ENCODE measurements around the gene RBM38.

Gene RBM38

DNA sequence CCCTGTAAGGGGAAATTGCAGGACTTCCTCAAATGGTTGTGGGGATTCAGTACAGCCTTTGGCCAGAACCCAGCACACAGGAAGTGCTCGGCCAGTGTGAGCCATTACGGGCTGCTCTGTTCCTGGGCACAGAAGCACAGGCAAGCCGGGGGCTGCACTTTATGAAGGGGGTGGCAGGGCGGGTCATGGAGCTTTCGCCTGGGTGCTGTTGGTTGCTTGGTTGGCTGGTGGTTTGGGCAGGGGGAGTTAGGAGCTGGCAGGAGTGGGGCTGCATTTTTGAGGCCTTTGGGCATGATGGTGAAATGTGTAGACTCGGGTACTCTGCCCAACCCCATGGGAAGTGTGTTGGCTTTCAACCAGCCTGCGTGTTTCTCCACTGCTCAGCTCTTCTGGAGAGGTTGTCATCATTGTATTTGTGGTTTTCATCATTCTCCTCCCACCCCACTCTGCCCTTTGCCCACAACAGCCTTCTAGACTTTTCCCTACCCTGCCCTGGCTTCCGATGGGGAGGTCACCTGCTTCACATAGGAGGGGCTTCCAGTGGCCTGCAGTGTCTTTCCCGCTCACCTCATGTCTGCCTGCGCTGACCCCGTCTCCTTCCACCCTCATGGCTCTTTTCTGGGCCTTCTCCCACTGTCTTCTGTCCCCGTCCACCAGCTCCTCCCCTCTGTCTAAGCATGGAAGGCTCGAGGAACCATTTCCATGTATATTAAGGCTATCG lies 16.1 kb upstream of the RBM38 start:
- no peak overlapping the region for H3K4me3 ChIP-seq (ENCODE audit: low read depth, low read length)
- no peak for DNase-seq (ENCODE audit: low read depth)
- no peak for TF ChIP-seq CTCF (IDR thresholded peaks at IDR 0.05; ENCODE audit: control insufficient read depth, extremely low read depth, insufficient read depth)

- no peak overlapping the region for H3K4me3 ChIP-seq (ENCODE audit: low read depth, low read length)
- no peak for TF ChIP-seq CTCF (IDR thresholded peaks at IDR 0.05; ENCODE audit: control insufficient read depth, extremely low read depth, insufficient read depth)
- no peak for DNase-seq (ENCODE audit: low read depth)
Observed at GRCh38 chr20:57375652-57376230, 15.5 kb upstream of the RBM38 start.

GRCh38 chr20:57377350-57377749 lies 13.8 kb upstream of the RBM38 start:
- no peak for TF ChIP-seq CTCF (IDR thresholded peaks at IDR 0.05; ENCODE audit: control insufficient read depth, extremely low read depth, insufficient read depth)
- DNase-seq (ENCODE audit: low read depth), result no peak

GRCh38 chr20:57378107-57378506 lies 13.1 kb upstream of the RBM38 start:
- DNase-seq (ENCODE audit: low read depth), result no peak
- no peak overlapping the region for H3K4me3 ChIP-seq (ENCODE audit: low read depth, low read length)
- TF ChIP-seq CTCF (IDR thresholded peaks at IDR 0.05; ENCODE audit: control insufficient read depth, extremely low read depth, insufficient read depth), result no peak

More at GRCh38 chr20:57377350-57377749, 13.8 kb upstream of the RBM38 start:
- no peak overlapping the region for H3K4me3 ChIP-seq (ENCODE audit: low read depth, low read length)

- DNase-seq (ENCODE audit: low read depth), result no peak
- H3K4me3 ChIP-seq (ENCODE audit: low read depth, low read length), result no peak overlapping the region
- TF ChIP-seq CTCF (IDR thresholded peaks at IDR 0.05; ENCODE audit: control insufficient read depth, extremely low read depth, insufficient read depth), result no peak
Observed at GRCh38 chr20:57378646-57379262, 12.4 kb upstream of the RBM38 start.

DNA sequence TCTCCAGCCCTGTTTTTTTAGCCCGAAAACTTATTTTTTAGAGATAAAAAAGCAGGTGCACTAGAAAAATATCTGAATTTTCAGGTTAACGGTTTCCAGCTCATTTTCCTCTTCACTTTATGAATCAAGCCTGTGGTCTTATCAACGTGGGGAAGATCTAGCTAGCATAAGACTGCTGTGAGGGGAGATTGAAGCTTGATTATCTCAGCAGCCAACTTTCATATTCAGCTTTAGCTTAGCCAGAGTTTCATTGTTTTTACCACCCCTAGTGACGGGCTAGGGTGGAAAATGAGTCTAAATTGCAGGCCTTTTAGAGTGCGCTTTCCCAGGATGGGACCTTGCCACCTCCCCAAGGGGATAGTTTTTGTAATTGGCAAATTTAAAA lies 11.9 kb upstream of the RBM38 start:
- no peak for DNase-seq (ENCODE audit: low read depth)
- H3K4me3 ChIP-seq (ENCODE audit: low read depth, low read length), result no peak overlapping the region
- no peak for TF ChIP-seq CTCF (IDR thresholded peaks at IDR 0.05; ENCODE audit: control insufficient read depth, extremely low read depth, insufficient read depth)
